Activated CD4-positive, CD25-positive, alpha-beta regulatory T cell (primary cell): Measurements from ENCODE around the gene PPP2R2D.

ENCODE experiments used
- DNase-seq, 4 experiments: peaks; one replicate each; lab custom pipeline; 2025; lab: John Stamatoyannopoulos, UW

Gene PPP2R2D

DNA sequence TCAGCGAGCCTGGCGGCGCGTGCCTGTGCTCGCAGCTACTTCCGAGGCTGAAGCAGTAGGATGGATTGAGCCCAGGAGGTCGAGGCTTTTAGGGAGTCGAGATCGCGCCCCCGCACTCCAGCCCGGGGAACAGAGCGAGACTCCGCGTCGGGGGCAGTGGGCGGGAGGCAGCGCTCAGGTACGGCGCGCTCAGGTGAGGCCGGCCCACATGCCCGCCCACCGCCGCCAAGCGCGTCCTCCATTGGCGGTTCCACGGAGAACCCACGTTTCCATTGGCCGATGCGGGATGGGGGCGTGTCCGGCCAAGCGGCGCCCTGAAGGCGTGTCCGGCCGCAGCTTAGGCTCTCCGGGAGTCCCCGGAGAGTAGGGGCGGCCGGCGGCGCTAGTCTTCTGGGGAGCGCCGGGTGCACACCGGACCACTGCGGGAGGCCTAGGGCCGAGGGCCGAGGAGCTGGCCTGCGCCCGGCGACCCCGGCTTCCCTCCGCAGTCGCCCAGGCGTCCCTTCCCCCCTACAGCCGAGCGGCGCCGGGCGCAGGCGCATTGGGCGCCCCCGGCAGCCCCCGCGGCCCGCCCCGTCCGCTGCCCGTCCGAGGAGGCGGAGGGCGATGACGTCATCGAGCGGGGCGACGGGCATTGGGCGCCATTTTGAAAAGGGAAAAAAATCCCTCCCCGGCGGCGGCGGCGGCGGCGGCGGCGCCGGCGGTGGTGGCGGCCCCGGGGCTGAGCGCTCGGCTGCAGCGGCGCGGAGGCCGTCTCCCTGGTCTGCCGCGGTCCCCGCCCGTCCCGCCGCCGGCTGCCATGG lies at the start of gene PPP2R2D:
Gene PPP2R2D (plus strand): TSS at position 659 of the 803 bp plus-strand sequence. CDS start 141 bp downstream, at position 800.
- DNase-seq = peak; percentile 85 to 93 (median 90)

DNA sequence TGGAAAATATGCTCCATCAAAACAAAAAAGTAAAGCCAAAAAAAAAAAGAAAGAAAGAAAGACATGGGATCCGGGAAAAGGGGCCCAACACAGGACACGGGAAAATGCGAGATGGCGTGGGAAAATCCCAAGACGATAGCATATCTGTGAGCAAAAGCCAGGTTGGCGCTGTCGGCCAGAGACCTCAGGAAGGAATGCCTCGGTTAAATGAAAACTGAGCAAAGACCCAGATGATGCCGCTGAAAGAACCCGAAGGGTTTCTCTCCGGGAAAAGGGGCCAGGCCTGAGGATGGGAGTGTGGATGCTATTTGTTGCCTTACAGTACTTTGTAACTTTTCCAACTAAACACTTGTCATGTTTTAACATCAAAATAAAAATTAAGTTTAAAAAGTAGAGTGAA lies 49.5 kb upstream of the PPP2R2D start:
- DNase-seq = no peak

DNA sequence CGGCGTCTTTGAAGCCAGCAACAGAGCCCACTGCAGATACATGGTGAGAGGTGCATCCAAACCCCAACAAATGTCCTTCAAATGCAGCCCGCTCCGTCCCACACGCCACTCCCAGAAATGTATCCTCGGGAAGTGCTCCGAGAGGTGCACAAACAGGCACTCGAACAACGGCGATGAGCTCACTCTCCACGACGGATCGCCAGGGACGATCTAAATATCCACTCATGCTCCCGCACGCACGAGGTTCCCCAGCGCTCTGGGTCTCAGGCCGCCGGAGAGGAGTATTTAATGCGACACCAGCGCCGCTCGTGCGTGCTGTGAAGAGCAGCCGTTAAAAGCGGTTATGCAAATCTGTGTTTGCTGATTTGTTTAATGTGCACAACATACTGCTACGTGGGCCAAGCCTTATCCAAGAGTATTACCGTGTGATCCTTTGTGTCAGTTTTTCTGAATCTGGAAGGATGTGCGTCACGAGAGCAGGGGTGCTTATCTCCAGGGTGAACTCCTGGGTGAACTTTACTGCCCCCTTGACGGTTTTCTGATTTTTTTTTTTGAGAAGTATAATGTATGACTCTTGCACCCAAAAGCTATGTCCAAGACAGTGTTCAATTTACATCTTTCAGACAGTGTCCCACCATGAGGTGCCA lies 48.5 kb upstream of the PPP2R2D start:
- DNase-seq = no peak

DNA sequence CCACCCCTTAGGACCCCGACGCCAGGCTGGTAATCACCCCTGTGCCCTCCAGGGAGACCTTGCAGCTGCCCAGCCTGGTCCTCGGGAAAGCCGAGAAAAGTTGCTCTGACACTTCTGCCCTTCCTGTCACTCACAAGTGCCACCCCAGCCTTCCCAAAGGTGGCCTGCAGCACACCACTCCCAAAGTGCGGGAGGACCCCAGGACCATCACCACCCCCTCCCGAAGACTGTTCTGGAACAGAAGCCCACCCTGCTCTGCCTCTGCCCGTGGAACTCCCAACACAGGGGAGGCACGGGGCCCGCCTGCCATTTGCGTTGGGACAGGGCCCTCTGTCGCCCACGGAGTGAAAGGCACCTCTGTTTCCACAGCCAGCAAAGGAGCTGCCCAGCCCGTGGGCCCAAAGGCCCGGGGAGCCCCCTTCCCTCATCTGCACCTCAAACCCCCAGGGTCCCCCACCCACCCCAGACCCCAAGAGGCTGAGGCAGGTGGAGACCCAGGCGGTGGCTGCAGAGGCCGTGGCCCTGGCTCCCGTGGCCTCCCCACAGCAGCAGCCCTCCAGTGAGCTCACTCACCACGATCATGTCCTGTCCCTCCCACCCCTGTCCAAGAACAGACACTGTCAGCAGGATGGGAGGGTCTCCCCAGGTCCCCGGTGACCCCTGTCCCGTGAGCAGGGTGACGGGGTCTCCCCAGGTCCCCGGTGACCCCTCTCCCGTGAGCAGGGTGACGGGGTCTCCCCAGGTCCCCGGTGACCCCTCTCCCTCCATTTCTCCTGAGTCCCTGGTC lies 47.8 kb upstream of the PPP2R2D start:
- no peak for DNase-seq

DNA sequence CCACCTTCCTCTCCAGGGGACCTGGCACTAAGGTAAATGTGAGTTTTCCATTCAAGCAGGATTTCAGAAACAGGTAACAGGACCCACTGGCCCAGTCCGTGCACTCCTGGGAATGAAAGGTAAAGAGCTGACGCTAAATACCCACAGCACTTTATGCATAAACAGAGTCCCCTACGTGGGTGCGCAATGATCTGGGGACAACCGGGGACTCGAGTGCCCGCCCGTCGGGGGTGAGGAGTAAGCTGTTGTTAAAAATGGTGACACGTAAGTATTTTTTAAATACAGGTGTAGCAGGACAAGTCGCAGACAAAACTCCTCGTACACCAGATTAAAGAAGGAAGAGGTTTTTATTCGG lies 47.2 kb upstream of the PPP2R2D start:
- DNase-seq = no peak

DNA sequence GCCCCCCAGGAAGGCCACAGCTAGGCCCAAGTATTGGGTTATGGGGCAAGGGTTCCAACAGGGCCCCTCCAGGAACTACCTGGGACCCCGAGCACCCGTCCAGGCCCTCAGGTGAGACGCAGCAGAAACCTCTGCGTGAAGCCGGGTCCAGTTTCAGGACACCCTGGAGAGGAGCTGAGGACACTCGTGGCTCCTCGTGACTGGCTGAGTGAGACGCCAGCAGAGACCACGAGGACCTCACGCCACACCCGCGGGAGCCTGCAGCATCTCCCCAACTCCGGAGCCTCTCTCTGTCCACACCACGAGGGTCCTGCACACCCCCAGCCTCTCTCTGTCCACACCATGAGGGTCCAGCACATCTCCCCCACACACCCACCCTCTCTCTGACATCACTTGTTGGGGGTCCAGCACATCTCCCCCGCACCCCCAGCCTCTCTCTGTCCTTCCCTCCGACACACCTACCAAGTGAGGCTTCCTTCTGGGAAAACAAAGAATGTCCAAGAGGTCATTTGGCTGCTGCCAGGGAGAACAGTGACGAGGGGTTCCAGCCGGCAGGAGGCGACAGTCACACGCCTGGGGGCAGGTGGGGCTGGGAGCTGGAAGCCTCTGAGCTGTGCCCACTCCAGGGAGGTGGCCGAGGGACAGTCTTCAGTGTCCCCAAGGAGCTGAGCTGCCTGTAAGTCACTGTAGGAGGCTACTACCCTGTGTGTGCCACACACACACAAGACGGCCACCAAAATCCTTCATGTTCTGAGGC lies 46.1 kb upstream of the PPP2R2D start:
- no peak for DNase-seq

DNA sequence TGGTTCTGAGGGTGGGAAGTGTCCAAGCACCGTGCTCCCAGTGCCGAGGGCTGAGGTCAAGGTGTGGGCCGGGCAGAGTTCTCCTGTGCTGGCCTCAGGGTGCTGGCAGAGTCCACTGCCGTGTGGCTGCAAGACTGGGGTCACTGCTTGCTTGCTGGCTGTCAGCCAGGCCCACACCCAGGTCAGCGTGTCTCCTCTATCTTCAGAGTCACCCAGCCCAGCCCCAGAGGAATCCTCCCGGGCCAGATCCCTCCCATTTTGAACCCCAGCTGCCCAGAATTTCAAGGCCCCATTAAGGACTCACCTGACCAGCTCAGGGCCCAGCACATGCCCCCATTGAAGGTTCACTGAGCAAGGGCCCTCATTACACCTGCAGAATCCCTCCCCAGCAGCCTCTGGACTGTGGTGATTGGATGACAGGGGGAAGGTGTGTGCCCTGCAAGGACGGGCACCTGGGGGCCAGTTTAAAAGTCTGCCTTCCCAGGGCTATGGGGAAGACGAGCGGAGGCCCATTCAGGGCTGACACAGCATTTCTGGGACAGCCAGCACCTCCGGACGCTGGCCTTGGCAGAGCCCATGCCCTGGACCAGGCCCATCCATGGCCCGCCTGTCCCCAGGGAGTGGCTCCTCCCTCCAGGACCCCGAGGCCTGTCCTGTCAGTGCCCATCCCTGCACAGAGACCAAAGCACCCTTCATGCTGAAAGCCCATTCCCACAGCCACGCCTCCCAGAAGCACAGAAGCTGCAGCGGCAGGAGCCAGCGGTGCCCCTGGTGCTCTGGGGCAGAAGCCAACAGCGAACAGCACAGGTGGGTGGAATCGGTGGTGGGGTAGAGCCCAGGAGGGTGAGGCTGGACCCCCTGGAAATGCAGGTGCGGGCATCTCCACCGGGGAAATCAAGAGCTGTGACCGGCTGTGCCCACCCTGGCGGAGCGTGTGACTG lies 45.1 kb upstream of the PPP2R2D start:
- DNase-seq = no peak

DNA sequence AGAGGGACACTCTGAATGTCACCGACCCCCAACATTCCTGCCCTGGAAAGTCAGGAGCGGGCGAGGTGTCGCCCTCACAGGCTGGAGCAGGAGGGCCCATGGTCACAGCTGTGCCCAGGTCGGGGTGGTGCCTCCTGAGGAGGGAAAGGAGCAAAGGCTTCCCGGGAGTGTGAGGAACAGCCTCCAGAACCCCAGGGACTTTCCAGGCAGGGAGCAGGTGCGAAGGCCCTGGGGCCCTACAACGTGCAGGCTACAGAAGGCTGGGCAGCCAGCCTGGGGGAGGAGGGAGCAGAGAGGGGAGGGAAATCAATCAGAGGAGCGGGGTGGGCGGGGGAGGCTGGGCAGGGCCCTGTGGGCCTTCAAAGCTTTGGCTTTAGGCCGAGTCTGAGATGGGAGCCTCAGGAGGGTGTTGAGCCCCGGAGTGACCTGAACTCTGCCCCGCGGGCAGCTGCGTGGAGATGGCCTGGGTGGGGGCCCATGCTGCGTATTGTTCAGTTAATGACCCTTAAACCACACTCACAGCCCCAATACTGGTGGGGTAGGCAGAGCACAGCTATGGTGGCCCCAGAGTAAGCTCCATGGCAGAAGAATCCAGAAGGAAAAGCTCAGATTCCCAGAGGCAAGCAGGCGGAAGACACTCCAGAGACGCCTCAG lies 44.2 kb upstream of the PPP2R2D start:
- no peak for DNase-seq

DNA sequence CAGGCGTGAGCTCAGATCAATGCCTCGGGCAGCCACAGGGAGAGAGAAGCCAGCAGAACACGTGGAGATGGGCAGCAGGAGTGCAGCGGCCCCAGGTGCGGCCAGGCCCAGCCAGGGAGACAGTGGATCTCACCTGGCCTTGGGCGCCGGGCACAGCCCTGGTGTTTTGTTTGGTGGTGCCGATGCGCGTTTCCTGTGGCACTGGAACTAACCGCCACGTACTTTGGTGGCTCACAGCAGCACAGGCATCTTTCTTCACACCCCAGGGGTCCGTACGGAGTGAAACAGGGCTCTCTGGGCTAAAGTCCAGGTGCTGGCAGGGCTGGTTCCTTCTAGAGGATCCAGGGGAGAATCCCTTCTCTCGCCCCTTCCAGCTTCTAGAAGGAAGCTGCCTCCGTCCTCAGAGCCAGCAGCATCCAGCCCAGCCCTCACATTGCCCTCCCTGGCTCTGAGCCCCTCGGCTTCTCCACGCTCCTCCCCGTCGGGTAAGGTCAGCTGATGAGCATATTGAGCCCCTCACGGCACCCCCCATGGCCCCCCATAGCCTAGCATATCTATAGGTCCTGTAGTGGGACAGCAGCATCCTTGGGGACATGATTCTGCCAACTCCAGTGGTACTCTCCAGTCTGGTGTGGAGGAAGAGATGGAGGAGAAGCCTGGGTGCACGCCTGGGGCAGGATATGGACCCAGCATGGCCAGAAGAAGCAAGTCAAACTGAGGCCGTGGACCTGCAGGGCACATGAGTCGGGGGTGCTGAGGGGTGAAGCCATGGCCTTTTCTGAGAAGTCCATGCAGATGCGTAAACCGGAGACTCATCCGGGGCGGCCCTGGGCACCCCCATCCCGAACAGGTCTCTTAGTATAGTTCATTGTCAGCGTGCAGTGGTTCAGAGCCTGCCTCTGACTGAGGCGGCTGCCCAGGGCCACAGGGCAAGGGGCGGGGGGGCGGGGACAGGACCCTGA lies 43.4 kb upstream of the PPP2R2D start:
- DNase-seq = no peak

DNA sequence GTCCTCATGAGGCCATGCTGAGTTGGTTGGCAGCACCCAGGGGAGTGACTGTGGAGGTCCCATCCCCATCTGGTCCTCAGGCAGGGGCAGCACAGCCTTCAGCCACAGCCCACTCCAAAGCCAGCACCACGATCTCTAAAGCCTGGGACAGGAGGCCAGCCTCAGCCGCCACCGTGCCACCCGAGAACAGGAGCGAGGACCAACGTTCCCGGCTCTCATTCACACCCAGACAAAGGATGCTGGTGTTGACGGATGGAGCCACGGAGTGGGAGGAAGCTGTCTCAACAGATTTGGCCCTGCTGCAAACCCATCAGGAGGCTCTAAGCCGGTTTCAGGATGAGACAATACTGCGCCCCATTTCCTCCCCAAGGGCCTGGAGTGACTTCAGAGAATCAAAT lies 42.7 kb upstream of the PPP2R2D start:
- no peak for DNase-seq

DNA sequence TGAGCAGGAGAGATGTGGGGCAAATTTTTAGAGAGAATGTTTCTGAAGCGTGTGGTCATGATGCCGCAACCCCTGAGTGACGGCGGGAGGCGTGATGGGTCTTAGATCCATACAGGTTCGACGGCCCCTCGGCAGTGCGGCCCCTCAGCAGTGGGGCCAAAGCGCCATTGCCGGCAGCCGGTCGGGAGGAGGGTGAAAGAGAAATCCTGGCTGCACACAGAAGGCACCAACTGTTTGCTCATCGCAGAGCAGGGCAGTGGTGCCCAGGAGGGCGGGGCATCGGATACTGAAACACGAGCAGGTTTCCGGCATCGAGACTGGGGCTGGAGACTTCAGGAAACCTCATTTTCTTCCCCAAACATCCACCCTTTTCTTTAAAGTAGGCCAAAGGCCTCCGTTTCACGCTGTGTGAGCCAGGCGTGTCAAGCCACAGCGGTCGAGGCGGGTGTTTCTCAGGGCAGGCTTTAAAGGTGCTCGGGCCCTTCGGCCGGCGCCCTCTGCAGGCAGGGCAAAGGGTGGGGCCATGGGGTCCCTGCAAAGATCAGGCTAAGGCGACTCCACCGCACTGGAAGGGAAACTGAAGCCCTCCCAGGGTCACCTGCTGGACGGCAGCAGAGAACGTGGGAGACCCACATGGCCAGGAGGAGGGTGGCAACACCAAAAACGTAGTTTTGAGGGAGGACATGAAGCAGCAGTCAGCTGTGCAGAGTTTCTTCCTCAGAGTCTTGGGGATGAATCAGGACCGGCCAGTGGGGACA lies 42.0 kb upstream of the PPP2R2D start:
- no peak for DNase-seq

DNA sequence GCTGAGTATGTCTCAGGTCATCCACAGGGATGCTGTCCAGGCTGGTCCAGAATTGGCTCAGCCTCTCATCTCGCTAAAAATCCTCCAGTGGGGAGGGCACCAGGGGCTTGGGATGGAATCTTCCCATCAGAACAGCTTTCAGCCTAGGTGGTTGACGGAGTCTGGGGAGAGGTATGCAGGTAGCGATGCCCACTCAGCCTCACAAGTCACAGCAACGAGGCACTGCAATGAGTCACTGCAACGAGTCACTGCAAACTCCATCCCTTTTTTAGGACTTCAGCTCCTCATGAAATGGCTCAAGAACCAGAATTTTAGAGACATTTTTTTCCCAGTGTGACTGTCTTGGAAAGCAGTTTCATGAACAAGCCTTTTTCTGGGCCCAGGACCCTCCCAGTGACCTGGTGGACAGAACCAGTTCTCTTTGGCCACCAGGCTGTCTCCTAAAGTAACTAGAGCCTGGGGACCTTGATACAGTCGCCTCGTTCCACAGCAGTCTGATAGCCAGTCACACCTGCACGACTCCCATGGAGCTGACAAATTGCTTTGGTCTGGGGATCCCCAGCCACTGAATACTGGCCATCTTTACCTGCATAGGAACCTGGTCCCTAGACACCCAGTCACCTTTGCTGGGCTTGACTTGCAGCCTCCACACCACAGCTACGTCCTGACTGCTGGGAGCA lies 41.3 kb upstream of the PPP2R2D start:
- DNase-seq = no peak

DNA sequence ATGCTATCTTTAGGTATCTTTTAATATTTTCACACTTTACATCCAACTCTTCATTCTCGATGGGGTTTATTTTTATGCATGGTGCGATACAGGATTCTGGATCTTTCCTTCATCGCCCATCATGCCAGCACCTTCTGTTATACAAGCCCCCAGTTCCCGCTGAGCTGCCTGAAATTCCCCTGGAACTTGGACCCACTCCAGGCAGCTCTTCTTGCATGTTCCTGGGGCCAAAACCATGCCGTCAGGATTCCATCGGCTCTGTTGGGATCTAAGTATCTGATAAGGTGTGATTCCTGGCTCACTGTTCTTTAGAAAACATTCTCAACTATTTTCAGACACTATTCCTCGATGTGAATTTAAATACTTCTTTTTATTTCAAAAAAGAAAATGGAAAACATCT lies 40.5 kb upstream of the PPP2R2D start:
- no peak for DNase-seq

DNA sequence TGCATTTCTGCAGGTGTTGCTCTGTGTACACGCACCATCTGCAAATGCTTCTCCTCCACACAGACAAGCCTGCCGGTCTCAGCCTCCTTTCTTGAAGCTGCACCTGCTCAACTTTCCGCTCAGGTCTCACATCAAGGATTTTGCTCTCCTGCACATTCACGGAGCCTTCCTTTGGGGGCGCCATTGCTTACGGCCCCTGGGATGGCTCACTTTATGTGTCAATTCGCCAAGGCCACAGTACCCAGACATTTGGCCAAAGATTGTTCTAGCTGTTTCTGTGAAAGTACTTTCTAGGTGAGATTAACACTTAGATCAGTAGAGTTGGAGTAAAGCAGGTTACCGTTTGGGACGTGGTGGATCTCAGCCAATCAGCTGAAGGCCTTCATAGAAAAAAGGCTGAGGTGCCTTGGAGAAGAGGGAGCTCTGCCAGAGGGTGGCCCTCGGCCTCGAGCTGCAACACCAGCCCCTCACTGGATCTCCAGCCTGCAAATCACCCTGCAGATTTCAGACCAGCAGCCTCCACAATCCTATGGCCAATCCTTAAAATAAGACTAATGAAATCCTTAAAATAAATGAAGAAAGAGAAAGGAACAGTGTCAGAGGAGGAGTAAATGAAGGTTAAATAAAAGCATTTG lies 39.9 kb upstream of the PPP2R2D start:
- no peak for DNase-seq

DNA sequence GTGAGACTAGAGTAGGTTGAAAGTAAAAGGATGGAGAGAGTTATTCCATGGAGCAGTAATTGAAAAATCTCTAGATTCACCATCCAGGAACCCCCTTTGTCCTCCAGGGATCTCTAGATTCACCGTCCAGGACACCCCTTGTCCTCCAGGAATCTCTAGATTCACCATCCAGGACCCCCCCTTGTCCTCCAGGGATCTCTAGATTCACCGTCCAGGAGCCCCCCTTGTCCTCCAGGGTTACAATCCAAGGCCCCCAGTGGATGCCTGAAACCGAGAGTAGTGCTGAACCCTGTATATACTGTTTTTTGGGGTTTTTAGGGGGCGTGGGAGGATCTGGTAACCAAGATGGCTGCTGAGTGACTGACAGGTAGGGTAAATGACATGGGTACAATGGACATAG lies 38.3 kb upstream of the PPP2R2D start:
- DNase-seq = no peak

DNA sequence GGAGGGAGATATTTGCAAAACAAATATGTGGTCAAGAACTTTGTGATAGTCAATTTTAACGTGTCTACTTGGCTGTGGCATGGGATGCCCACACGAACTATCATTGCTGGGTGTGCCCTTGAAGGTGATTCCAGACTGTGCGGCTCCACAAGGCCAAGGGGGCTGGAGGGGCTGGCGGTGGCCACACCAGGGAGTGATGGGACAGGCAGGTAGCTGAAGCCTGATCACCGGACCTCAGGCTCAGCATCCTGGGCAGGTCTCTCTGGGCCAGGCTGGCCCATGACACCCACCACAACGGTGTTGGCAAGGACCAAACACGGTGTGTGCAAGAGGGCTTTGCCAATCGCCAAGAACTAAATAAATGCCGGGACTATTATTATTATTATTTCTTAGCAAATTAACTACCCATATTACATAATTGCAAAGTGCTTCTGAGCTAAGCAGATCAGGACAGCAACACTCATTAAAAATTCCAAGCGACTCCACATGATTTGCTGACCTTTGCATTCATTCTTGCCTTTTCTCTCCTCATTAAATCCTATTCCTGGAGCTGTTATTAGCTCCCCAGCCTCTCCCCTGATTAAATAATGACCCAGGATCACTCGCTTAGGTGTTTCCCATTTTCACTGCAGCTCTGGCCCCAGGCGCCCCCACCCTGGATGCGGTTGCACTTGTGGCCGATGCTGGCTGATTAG lies 35.4 kb upstream of the PPP2R2D start:
- DNase-seq = no peak

DNA sequence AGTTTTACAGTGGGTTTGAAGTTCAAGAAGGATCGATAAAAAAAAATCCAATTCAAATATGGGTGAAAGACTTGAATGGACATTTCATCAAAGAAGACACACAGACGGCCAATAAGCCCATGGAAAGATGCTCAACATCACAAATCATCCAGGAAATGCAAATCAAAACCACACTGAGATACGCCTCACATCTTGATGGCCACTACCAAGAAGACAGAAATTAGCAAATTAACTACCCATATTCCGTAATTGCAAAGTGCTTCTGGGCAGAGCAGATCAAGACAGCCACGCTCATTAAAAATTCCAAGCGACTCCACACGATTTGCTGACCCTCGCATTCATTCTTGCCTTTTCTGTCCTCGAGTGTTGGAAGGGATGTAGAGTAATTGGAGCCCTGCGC lies 34.1 kb upstream of the PPP2R2D start:
- no peak for DNase-seq
